ENCODE data around the gene PTPRN2. TPM values are rescaled to one million over a fixed set of nuclear protein-coding genes. Genes with fewer than 3 reads are reported as not detected.

PTPRN2 gene
- total RNA-seq, 1 donor from 2014 or later = 15.4 TPM

GRCh38 chr7:158107806-158108205, 479.8 kb downstream of the PTPRN2 start:
- no peaks in the 10 kb centered on the region for H3K27me3 Mint-ChIP-seq
- H3K9me3 Mint-ChIP-seq = peaks cover 5% of the 10 kb centered on the region
- no peaks in the 10 kb centered on the region for H3K4me1 Mint-ChIP-seq (ENCODE audit: unreplicated experiment)
- peaks cover 4% of the 10 kb centered on the region for H3K36me3 Mint-ChIP-seq
- DNase-seq (ENCODE audit: extremely low spot score, unreplicated experiment) = peak; percentile 53
- H3K4me3 Mint-ChIP-seq = no peak overlapping the region
- TF ChIP-seq CTCF (conservative IDR thresholded peaks at IDR 0.05) = no peak
- no peak overlapping the region for H3K27ac Mint-ChIP-seq

- Mint-ChIP-seq H3K36me3 (no peaks in the 10 kb centered on the region), H3K4me3 (no peak overlapping the region), H3K4me1 (ENCODE audit: unreplicated experiment) (no peaks in the 10 kb centered on the region), H3K9me3 (no peaks in the 10 kb centered on the region), H3K27ac (no peak overlapping the region), H3K27me3 (no peaks in the 10 kb centered on the region)
- no peak for TF ChIP-seq CTCF (conservative IDR thresholded peaks at IDR 0.05)
- DNase-seq (ENCODE audit: extremely low spot score, unreplicated experiment) = no peak
Measured at GRCh38 chr7:158106272-158106671, 481.4 kb downstream of the PTPRN2 start.

DNA sequence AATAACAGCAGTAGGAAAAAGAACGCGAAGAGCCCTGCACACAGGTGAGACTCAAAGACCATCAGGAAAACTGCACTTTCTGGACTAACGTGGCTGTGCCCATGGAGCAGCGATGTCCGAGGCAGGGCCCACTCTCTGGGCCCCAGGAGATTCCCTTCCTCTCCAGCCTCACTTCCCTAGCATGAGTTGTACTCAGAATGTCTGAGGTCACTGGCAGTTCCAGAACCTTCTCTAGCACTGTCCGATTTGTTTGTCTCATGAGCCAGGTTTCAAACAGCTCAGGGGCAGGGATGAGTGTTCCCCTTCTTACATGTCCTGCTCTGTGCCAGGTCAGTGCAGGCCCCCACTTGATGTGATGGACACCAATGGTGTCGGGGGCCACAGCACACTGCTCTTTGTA, 484.2 kb downstream of the PTPRN2 start:
- peak; percentile 24 for DNase-seq (ENCODE audit: extremely low spot score, unreplicated experiment)
- Mint-ChIP-seq H3K9me3 (no peaks in the 10 kb centered on the region), H3K4me1 (ENCODE audit: unreplicated experiment) (no peaks in the 10 kb centered on the region), H3K27me3 (peaks cover 3% of the 10 kb centered on the region), H3K27ac (no peak overlapping the region), H3K36me3 (no peaks in the 10 kb centered on the region), H3K4me3 (no peak overlapping the region)
- TF ChIP-seq CTCF (conservative IDR thresholded peaks at IDR 0.05) = no peak

- no peak for TF ChIP-seq CTCF (conservative IDR thresholded peaks at IDR 0.05)
- DNase-seq (ENCODE audit: extremely low spot score, unreplicated experiment) = peak; percentile 50
- H3K27me3 Mint-ChIP-seq = peaks cover 4% of the 10 kb centered on the region
- no peaks in the 10 kb centered on the region for H3K36me3 Mint-ChIP-seq
- no peaks in the 10 kb centered on the region for H3K9me3 Mint-ChIP-seq
- no peaks in the 10 kb centered on the region for H3K4me1 Mint-ChIP-seq (ENCODE audit: unreplicated experiment)
- H3K27ac Mint-ChIP-seq = no peak overlapping the region
- no peak overlapping the region for H3K4me3 Mint-ChIP-seq
Measured at GRCh38 chr7:158102897-158103296, 484.7 kb downstream of the PTPRN2 start.

DNA sequence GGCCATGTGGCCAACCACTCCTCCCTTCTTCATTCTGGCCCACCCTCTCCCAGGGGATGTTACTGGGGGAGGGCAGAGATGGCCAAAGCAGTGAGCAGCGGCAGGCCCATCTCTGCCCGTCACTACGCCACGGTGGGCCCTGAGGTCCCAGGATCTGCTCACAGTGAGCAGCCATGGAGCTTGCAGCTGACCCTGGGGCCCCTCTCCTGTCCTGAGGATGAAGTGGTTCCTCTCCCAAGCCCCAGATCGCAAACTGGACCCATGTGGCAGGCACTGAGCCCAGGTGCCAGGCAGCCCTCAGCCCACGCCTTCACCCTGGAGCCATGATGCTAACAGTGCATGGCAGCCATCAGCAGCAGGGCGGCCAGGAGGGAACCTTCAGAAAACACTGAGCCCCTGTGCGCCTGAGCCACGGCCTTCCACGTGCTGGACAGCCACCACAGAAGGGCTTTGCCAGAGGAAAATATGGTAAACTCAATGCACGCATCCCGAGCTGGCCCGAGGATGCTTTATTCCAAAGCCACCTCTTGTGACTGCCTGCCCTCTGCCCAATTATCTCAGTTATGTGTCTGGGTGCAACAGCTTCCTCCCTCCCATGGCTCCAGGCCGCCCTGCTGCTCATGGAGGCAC, 485.7 kb downstream of the PTPRN2 start:
- Mint-ChIP-seq H3K4me3 (no peak overlapping the region), H3K9me3 (no peaks in the 10 kb centered on the region), H3K36me3 (no peaks in the 10 kb centered on the region), H3K27ac (no peak overlapping the region), H3K4me1 (ENCODE audit: unreplicated experiment) (no peaks in the 10 kb centered on the region), H3K27me3 (peaks cover 12% of the 10 kb centered on the region)
- no peak for TF ChIP-seq CTCF (conservative IDR thresholded peaks at IDR 0.05)
- peak; percentile 59 for DNase-seq (ENCODE audit: extremely low spot score, unreplicated experiment)

All from type B pancreatic cell (in vitro differentiated cells).